Keratinocyte (primary cell): Measurements from ENCODE around the gene ZNF688. TPM values are rescaled to one million over a fixed set of nuclear protein-coding genes. Genes with fewer than 3 reads are reported as not detected.

ENCODE experiments used
- DNase-seq: peaks from one replicate; pipeline ENCODE4 v3.0.0-alpha.2; 2011; ENCODE audit warnings: low read depth, missing footprints, low spot score
- FAIRE-seq: peaks from 2 replicates; lab custom pipeline; 2011; peaks lifted over from hg19 to GRCh38; lab: Jason Lieb, UNC
- H2AFZ ChIP-seq: 2 replicates; pipeline ENCODE4 v1.6.0; 2012; ENCODE audit warnings: low read length, control low read depth, inconsistent platforms; ENCODE audit not compliant: control insufficient read depth
- H3K27ac ChIP-seq: 2 replicates; pipeline ENCODE4 v1.5.1; 2011; ENCODE audit warnings: low read length; ENCODE audit not compliant: control insufficient read depth, insufficient read depth
- H3K27me3 ChIP-seq: 3 replicates; pipeline ENCODE4 v1.6.0; 2011; ENCODE audit warnings: low read length; ENCODE audit not compliant: control insufficient read depth, insufficient read depth; ENCODE audit errors: extremely low read depth
- H3K36me3 ChIP-seq, 2 experiments: 2 replicates in 1 of 2; 3 replicates in 1 of 2; pipeline ENCODE4 v1.5.1; 2011; ENCODE audit warnings: low read length in 2 of 2, mild to moderate bottlenecking in 1 of 2; ENCODE audit not compliant: control insufficient read depth in 2 of 2, insufficient read depth in 2 of 2; ENCODE audit errors: extremely low read depth in 1 of 2
- H3K4me1 ChIP-seq: 3 replicates; pipeline ENCODE4 v1.5.1; 2011; ENCODE audit warnings: low read length; ENCODE audit not compliant: control insufficient read depth, insufficient read depth; ENCODE audit errors: extremely low read depth
- H3K4me2 ChIP-seq: 3 replicates; pipeline ENCODE4 v1.6.0; 2011; ENCODE audit warnings: low read depth, low read length; ENCODE audit not compliant: control insufficient read depth, insufficient read depth; ENCODE audit errors: extremely low read depth
- H3K4me3 ChIP-seq, 3 experiments: fragments of 200-600 bp in 1 of 3; sonication (generic) in 1 of 3; 2 replicates in 2 of 3; 3 replicates in 1 of 3; pipeline ENCODE4 v1.5.1; 2011 to 2016; ENCODE audit warnings: low read length in 3 of 3, mild to moderate bottlenecking in 3 of 3, control low read depth in 2 of 3, inconsistent platforms in 1 of 3, low read depth in 1 of 3, mixed read lengths in 1 of 3, mixed run types in 1 of 3, moderate library complexity in 1 of 3; ENCODE audit not compliant: control insufficient read depth in 2 of 3, insufficient read depth in 2 of 3; ENCODE audit errors: extremely low read depth in 1 of 3
- H3K79me2 ChIP-seq: 2 replicates; pipeline ENCODE4 v1.6.0; 2012; ENCODE audit warnings: low read length; ENCODE audit not compliant: control insufficient read depth, insufficient read depth
- H3K9ac ChIP-seq: 3 replicates; pipeline ENCODE4 v1.6.0; 2011; ENCODE audit warnings: low read length; ENCODE audit not compliant: control insufficient read depth, insufficient read depth; ENCODE audit errors: extremely low read depth
- H3K9me1 ChIP-seq: 3 replicates; pipeline ENCODE4 v1.6.0; 2011; ENCODE audit warnings: low read length; ENCODE audit not compliant: control insufficient read depth, insufficient read depth; ENCODE audit errors: extremely low read depth
- H3K9me3 ChIP-seq: 2 replicates; pipeline ENCODE4 v1.5.1; 2012; ENCODE audit warnings: low read depth, low read length; ENCODE audit not compliant: control insufficient read depth
- H4K20me1 ChIP-seq: 3 replicates; pipeline ENCODE4 v1.6.0; 2011; ENCODE audit warnings: low read length; ENCODE audit not compliant: control insufficient read depth, insufficient read depth; ENCODE audit errors: extremely low read depth
- EZH2 ChIP-seq: IDR thresholded peaks from one replicate; pipeline ENCODE4 v1.6.1; 2012; ENCODE audit warnings: inconsistent platforms, mild to moderate bottlenecking, low read length, moderate library complexity
- dilution Hi-C: fragments of 300-500 bp; cut with MboI; formaldehyde crosslinking; loops from one replicate; pipeline ENCODE4 v1.7.0; 2020; ENCODE audit warnings: low sequenced_read_pairs; ENCODE audit not compliant: extremely low pct_ligation_motif_present
- polyA plus RNA-seq, 5 experiments: library from polyadenylated mRNA; depleted of rRNA in 3 of 5; stranded (reverse) in 3 of 5; stranded (forward) in 1 of 5; unstranded in 1 of 5; fragments of >200 nt; gene quantifications; 1 replicate in 1 of 5; 2 replicates in 3 of 5; 3 replicates in 1 of 5; pipeline versions ENCODE4 v1.2.1 to v1.2.3, GENCODE V29; 2011 to 2012; ENCODE audit warnings: missing spikeins in 2 of 5, low read depth in 1 of 5, low replicate concordance in 1 of 5
- TF ChIP-seq, protein P1 (sequence below), 3 experiments: IDR thresholded peaks in 1 of 3; conservative IDR thresholded peaks in 1 of 3; optimal IDR thresholded peaks in 1 of 3; 2 replicates in 2 of 3; 3 replicates in 1 of 3; pipeline versions ENCODE3 to v1.5.1; 2011; ENCODE audit warnings: low read length in 3 of 3, mild to moderate bottlenecking in 3 of 3, moderate library complexity in 2 of 3, control low read depth in 1 of 3, inconsistent platforms in 1 of 3; ENCODE audit not compliant: insufficient read depth in 2 of 3; ENCODE audit errors: extremely low read depth in 1 of 3

The ZNF688 gene
- polyA plus RNA-seq, 1 donor (not counting 4 experiments of a cell fraction or from before 2014, with no cell fraction given): 4.9 TPM

DNA sequence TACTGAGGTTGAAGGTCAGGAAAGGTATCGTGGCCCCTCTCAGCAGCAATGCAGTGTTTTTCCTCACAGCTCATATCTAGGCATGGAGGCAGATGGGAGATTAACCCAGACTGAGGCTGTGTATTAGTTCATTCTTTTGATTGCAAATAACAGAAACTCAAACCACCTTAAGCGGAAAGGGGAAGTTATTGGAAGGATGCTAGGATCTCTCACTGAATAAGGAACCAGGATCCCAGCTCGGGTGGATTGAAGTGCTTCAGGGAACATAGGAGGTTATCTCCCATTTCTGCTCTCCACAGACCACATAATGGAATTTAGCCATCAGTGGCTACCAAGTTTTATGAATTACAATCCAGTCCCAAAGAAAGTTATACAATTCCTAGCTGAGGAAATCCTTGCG lies 30.5 kb upstream of the ZNF688 start:
- H3K9me1 ChIP-seq: no peaks in the 10 kb centered on the region
- peaks cover 9 to 10% of the 10 kb centered on the region in 2 experiments for H3K36me3 ChIP-seq
- no peak overlapping the region for H3K27ac ChIP-seq
- no peaks in the 10 kb centered on the region for H3K79me2 ChIP-seq
- H4K20me1 ChIP-seq: no peaks in the 10 kb centered on the region
- no peak for TF ChIP-seq EZH2
- TF ChIP-seq, protein P1, sequence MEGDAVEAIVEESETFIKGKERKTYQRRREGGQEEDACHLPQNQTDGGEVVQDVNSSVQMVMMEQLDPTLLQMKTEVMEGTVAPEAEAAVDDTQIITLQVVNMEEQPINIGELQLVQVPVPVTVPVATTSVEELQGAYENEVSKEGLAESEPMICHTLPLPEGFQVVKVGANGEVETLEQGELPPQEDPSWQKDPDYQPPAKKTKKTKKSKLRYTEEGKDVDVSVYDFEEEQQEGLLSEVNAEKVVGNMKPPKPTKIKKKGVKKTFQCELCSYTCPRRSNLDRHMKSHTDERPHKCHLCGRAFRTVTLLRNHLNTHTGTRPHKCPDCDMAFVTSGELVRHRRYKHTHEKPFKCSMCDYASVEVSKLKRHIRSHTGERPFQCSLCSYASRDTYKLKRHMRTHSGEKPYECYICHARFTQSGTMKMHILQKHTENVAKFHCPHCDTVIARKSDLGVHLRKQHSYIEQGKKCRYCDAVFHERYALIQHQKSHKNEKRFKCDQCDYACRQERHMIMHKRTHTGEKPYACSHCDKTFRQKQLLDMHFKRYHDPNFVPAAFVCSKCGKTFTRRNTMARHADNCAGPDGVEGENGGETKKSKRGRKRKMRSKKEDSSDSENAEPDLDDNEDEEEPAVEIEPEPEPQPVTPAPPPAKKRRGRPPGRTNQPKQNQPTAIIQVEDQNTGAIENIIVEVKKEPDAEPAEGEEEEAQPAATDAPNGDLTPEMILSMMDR (optimal IDR thresholded peaks at IDR 0.05 in 1 of 3, IDR thresholded peaks at IDR 0.05 in 1 of 3, conservative IDR thresholded peaks at IDR 0.05 in 1 of 3; ENCODE audit: extremely low read depth in 1 of 3, insufficient read depth in 2 of 3, low read length in 3 of 3): no peak
- H3K4me3 ChIP-seq: no peak overlapping the region
- no peak for FAIRE-seq
- no peaks in the 10 kb centered on the region for H3K27me3 ChIP-seq
- H3K9ac ChIP-seq: no peak overlapping the region
- dilution Hi-C loops: no loop called here
- H3K4me2 ChIP-seq: no peak overlapping the region
- H2AFZ ChIP-seq: no peak overlapping the region
- H3K4me1 ChIP-seq: peaks cover 14% of the 10 kb centered on the region
- DNase-seq: no peak
- no peaks in the 10 kb centered on the region for H3K9me3 ChIP-seq

DNA sequence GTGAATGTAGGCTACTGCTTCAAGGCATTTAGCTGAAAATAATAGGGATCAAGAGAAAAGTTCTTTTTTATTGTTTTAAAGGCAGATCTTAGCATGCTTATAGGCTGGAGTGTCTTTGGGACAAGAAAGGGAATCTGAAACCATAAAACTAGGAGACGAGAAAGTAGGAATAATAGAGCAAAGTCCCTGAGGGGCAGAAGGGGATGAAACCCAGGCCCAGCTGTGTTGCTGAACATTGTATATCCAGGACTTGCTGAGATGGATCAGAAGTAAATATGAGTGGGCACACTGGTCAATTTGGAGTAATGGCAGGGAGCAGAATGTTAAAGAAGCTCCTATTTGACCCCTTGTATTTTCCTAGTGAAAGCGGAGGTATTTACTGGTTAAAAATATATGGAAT lies 29.4 kb upstream of the ZNF688 start:
- Histone ChIP-seq H4K20me1 (no peaks in the 10 kb centered on the region), H3K36me3 (peaks cover 9 to 10% of the 10 kb centered on the region in 2 experiments), H3K27me3 (no peaks in the 10 kb centered on the region), H3K79me2 (no peaks in the 10 kb centered on the region), H3K4me1 (peaks cover 14% of the 10 kb centered on the region), H3K9ac (no peak overlapping the region), H3K9me3 (no peaks in the 10 kb centered on the region), H3K4me2 (no peak overlapping the region), H2AFZ (no peak overlapping the region), H3K27ac (no peak overlapping the region), H3K4me3 (no peak overlapping the region), H3K9me1 (no peaks in the 10 kb centered on the region)
- DNase-seq (no peak), FAIRE-seq (no peak)
- TF ChIP-seq, protein P1 (optimal IDR thresholded peaks at IDR 0.05 in 1 of 3, IDR thresholded peaks at IDR 0.05 in 1 of 3, conservative IDR thresholded peaks at IDR 0.05 in 1 of 3; ENCODE audit: extremely low read depth in 1 of 3, insufficient read depth in 2 of 3, low read length in 3 of 3): no peak
- no peak for TF ChIP-seq EZH2
- dilution Hi-C loops: no loop called here
